Tibial nerve (tissue), 4 donors: Measurements from ENCODE around the gene LRRC3. TPM values are rescaled to one million over a fixed set of nuclear protein-coding genes. Genes with fewer than 3 reads are reported as not detected.

Experiments used
- DNase-seq, 2 donors: peaks; one replicate each; pipeline ENCODE4 v3.0.0-alpha.2; 2019; ENCODE audit warnings: low spot score in 2 of 2
- H3K27ac ChIP-seq, 4 donors: fragments of 200-600 bp; sonication (generic) in 3 of 4; one replicate each; pipeline ENCODE4 v1.5.1; 2017 to 2019; ENCODE audit warnings: mild to moderate bottlenecking in 1 of 4
- H3K27me3 ChIP-seq, 2 donors: fragments of 200-600 bp; sonication (generic) in 1 of 2; one replicate each; pipeline versions ENCODE4 v1.5.1 to v1.6.0; 2017 to 2019
- H3K36me3 ChIP-seq, 3 donors: fragments of 200-600 bp; sonication (generic); one replicate each; pipeline ENCODE4 v1.5.1; 2018 to 2019
- H3K4me1 ChIP-seq, 4 donors: fragments of 200-600 bp; sonication (generic) in 3 of 4; one replicate each; pipeline ENCODE4 v1.5.1; 2017 to 2019
- H3K4me3 ChIP-seq, 4 donors: fragments of 200-600 bp; sonication (generic) in 3 of 4; one replicate each; pipeline ENCODE4 v1.5.1; 2017 to 2019; ENCODE audit warnings: mild to moderate bottlenecking in 1 of 4, moderate library complexity in 1 of 4
- H3K9me3 ChIP-seq, 4 donors: fragments of 200-600 bp; sonication (generic) in 3 of 4; one replicate each; pipeline ENCODE4 v1.5.1; 2017 to 2019
- EP300 ChIP-seq, 2 donors: sonication (generic); formaldehyde crosslinking; IDR thresholded peaks; one replicate each; pipeline ENCODE4 v1.6.1; 2017; ENCODE audit warnings: antibody characterized with exemption in 2 of 2, mild to moderate bottlenecking in 1 of 2
- POLR2A ChIP-seq, 2 donors: fragments of 450-650 bp; IDR thresholded peaks; one replicate each; pipeline ENCODE4 v1.6.1; 2017; ENCODE audit warnings: antibody characterized with exemption in 2 of 2, mild to moderate bottlenecking in 2 of 2, moderate library complexity in 2 of 2
- WGBS, 2 donors: methylation state at CpG; one replicate each; pipeline ENCODE4 v1.1.5; 2018; 5-methylcytosine and 5-hydroxymethylcytosine counted together
- total RNA-seq, 4 donors: library from RNA; depleted of rRNA; stranded (reverse); fragments of >200 nt; gene quantifications; one replicate each; pipeline ENCODE4 v1.1.0, GENCODE V29; 2016
- TF ChIP-seq, protein P1 (sequence below), 5 experiments: fragments of 200-600 bp in 3 of 5; fragments of 450-650 bp in 2 of 5; sonication (generic) in 3 of 5; IDR thresholded peaks; one replicate each; pipeline ENCODE4 v1.5.1; 2016 to 2019; ENCODE audit warnings: antibody characterized with exemption in 5 of 5, mild to moderate bottlenecking in 3 of 5, moderate library complexity in 2 of 5

The LRRC3 gene
- total RNA-seq, 4 donors from 2014 or later = 2.0 to 8.0 (median 3.8) TPM

DNA sequence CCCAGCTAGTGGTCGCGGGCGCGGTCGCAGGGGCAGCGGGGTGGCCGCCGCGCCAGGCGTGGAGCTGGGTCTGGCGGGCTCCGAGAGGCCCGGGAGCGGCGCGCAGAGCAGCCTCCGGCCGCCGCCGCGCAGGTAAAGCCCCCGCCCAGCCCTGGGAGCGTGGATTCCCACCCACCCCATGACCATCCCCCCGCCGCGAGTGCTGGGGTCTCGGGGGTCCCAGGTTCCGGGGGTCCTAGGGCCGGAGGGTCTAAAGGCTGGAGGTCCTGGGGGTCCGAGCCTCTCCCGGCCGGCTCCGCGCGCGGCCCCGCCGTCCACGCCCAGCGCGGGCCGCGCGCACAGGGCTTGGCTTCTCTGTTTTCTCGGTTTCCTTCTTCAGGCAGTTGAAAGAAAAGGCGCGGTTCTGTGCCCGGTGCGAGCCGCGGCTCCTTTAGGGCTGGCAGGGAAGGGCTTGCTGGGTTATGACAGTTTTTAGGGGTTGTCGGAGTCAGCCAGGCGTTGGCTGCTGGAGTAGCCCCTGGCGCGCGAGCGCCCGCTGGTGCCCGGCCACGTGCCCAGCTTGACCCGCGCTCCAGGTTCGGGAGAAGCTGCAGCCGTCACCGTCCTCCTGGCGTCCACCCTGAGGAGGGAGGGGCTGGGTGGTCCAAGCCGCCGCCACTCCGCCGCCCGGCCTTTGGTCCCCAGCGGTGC, 359 bp downstream of the LRRC3 start:
- Histone ChIP-seq H3K9me3 (peaks cover 0 to 12% (median 0%) of the 10 kb centered on the region in 4 donors), H3K4me3 (peak overlapping the region; percentile 55 to 94 (median 64)), H3K27me3 (no peaks in the 10 kb centered on the region), H3K27ac (peak overlapping the region in 2 of 4 donors; percentile 41 to 79), H3K36me3 (peaks cover 0 to 20% (median 0%) of the 10 kb centered on the region in 3 donors), H3K4me1 (peaks cover 0 to 19% (median 3%) of the 10 kb centered on the region in 4 donors)
- 0 to 1% methylated on average over 25 to 44 of the region's 72 CpGs for WGBS, 2 donors
- TF ChIP-seq POLR2A (IDR thresholded peaks at IDR 0.05) (no peak), EP300 (IDR thresholded peaks at IDR 0.05) (no peak)
- TF ChIP-seq, protein P1, sequence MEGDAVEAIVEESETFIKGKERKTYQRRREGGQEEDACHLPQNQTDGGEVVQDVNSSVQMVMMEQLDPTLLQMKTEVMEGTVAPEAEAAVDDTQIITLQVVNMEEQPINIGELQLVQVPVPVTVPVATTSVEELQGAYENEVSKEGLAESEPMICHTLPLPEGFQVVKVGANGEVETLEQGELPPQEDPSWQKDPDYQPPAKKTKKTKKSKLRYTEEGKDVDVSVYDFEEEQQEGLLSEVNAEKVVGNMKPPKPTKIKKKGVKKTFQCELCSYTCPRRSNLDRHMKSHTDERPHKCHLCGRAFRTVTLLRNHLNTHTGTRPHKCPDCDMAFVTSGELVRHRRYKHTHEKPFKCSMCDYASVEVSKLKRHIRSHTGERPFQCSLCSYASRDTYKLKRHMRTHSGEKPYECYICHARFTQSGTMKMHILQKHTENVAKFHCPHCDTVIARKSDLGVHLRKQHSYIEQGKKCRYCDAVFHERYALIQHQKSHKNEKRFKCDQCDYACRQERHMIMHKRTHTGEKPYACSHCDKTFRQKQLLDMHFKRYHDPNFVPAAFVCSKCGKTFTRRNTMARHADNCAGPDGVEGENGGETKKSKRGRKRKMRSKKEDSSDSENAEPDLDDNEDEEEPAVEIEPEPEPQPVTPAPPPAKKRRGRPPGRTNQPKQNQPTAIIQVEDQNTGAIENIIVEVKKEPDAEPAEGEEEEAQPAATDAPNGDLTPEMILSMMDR (IDR thresholded peaks at IDR 0.05) = no peak
- no peak for DNase-seq

- Histone ChIP-seq H3K27ac (peak overlapping the region in 2 of 4 donors; percentile 41 to 79), H3K27me3 (no peaks in the 10 kb centered on the region), H3K4me3 (peak overlapping the region; percentile 55 to 94 (median 64)), H3K4me1 (peaks cover 0 to 25% (median 3%) of the 10 kb centered on the region in 4 donors), H3K9me3 (peaks cover 0 to 12% (median 0%) of the 10 kb centered on the region in 4 donors), H3K36me3 (peaks cover 0 to 20% (median 0%) of the 10 kb centered on the region in 3 donors)
- DNase-seq = no peak
- TF ChIP-seq EP300 (IDR thresholded peaks at IDR 0.05) = no peak
- TF ChIP-seq, protein P1 (IDR thresholded peaks at IDR 0.05) = no peak
- TF ChIP-seq POLR2A (IDR thresholded peaks at IDR 0.05) = no peak
- 77 to 84% methylated on average over 24 to 34 of the region's 35 CpGs for WGBS, 2 donors
Measured at GRCh38 chr21:44456214-44456914, 1.1 kb downstream of the LRRC3 start.

- DNase-seq = no peak
- 94 to 98% methylated on average over 26 to 39 of the region's 44 CpGs for WGBS, 2 donors
- no peak for TF ChIP-seq EP300 (IDR thresholded peaks at IDR 0.05)
- no peak for TF ChIP-seq POLR2A (IDR thresholded peaks at IDR 0.05)
- TF ChIP-seq, protein P1 (IDR thresholded peaks at IDR 0.05) = no peak
- Histone ChIP-seq H3K4me3 (no peak overlapping the region), H3K27me3 (no peaks in the 10 kb centered on the region), H3K4me1 (peaks cover 0 to 31% (median 3%) of the 10 kb centered on the region in 4 donors), H3K9me3 (peaks cover 0 to 8% (median 0%) of the 10 kb centered on the region in 4 donors), H3K27ac (no peak overlapping the region), H3K36me3 (peaks cover 0 to 20% (median 0%) of the 10 kb centered on the region in 3 donors)
Measured at GRCh38 chr21:44456915-44457736, 1.8 kb downstream of the LRRC3 start.

- TF ChIP-seq EP300 (IDR thresholded peaks at IDR 0.05) = no peak
- TF ChIP-seq POLR2A (IDR thresholded peaks at IDR 0.05) = no peak
- TF ChIP-seq, protein P1 (IDR thresholded peaks at IDR 0.05) = no peak
- 85 to 100% methylated on average over 5 to 19 of the region's 19 CpGs for WGBS, 2 donors
- no peaks in the 10 kb centered on the region for H3K9me3 ChIP-seq
- H3K4me1 ChIP-seq = peaks cover 0 to 35% (median 3%) of the 10 kb centered on the region in 4 donors
- no peak for DNase-seq
- H3K4me3 ChIP-seq = no peak overlapping the region
- peaks cover 0 to 20% (median 0%) of the 10 kb centered on the region in 3 donors for H3K36me3 ChIP-seq
- no peaks in the 10 kb centered on the region for H3K27me3 ChIP-seq
- no peak overlapping the region for H3K27ac ChIP-seq
Measured at GRCh38 chr21:44458971-44459711, 3.8 kb downstream of the LRRC3 start.
